Osteoblast (primary cell): ENCODE data around the gene PPOX. TPM values are rescaled to one million over a fixed set of nuclear protein-coding genes. Genes with fewer than 3 reads are reported as not detected.

Source experiments
- DNase-seq: peaks from one replicate; pipeline ENCODE4 v3.0.0; 2011; ENCODE audit warnings: low spot score, mixed read lengths; ENCODE audit not compliant: insufficient read length; ENCODE audit errors: missing footprints
- H2AFZ ChIP-seq: 2 replicates; pipeline ENCODE4 v1.6.0; 2011; ENCODE audit warnings: mild to moderate bottlenecking, low read length
- H3K27ac ChIP-seq: 2 replicates; pipeline ENCODE4 v1.5.1; 2011; ENCODE audit warnings: mild to moderate bottlenecking, low read depth, low read length, moderate library complexity
- H3K27me3 ChIP-seq: 2 replicates; pipeline ENCODE4 v1.6.0; 2012; ENCODE audit warnings: mild to moderate bottlenecking, control low read depth, inconsistent platforms, low read length, moderate library complexity; ENCODE audit not compliant: insufficient read depth
- H3K36me3 ChIP-seq: 2 replicates; pipeline ENCODE4 v1.5.1; 2011; ENCODE audit warnings: mild to moderate bottlenecking, low read length, control low read depth, moderate library complexity; ENCODE audit not compliant: insufficient read depth
- H3K4me1 ChIP-seq: 2 replicates; pipeline ENCODE4 v1.5.1; 2011; ENCODE audit warnings: mild to moderate bottlenecking, low read length, control low read depth, moderate library complexity; ENCODE audit not compliant: insufficient read depth
- H3K4me2 ChIP-seq: 2 replicates; pipeline ENCODE4 v1.6.0; 2011; ENCODE audit warnings: mild to moderate bottlenecking, low read length; ENCODE audit not compliant: insufficient read depth
- H3K4me3 ChIP-seq: fragments of 200-600 bp; sonication (generic); 3 replicates; pipeline ENCODE4 v1.5.1; 2012; ENCODE audit warnings: mild to moderate bottlenecking, low read length, inconsistent platforms; ENCODE audit not compliant: insufficient read depth
- H3K79me2 ChIP-seq: 2 replicates; pipeline ENCODE4 v1.6.0; 2012; ENCODE audit warnings: mild to moderate bottlenecking, low read length, control low read depth, inconsistent platforms; ENCODE audit not compliant: insufficient read depth
- H3K9me3 ChIP-seq: 2 replicates; pipeline ENCODE4 v1.5.1; 2011; ENCODE audit warnings: low read depth, low read length, control low read depth
- H4K20me1 ChIP-seq: 2 replicates; pipeline ENCODE4 v1.6.0; 2012; ENCODE audit warnings: mild to moderate bottlenecking, low read length, control low read depth; ENCODE audit not compliant: insufficient read depth
- CTCF ChIP-seq: IDR thresholded peaks from 2 replicates; pipeline ENCODE4 v1.5.1; 2011; ENCODE audit warnings: mild to moderate bottlenecking, low read depth, low read length, moderate library complexity; ENCODE audit errors: extremely low read depth
- total RNA-seq: library from RNA; depleted of rRNA; stranded (reverse); fragments of >200 nt; gene quantifications from 2 replicates; pipeline ENCODE4 v1.2.3, GENCODE V29; 2012

PPOX gene
- total RNA-seq, 1 donor, result 19.5 TPM

GRCh38 chr1:161132410-161133219 is 33.6 kb upstream of the PPOX start, which contains the start of gene DEDD:
TSS of gene DEDD (minus strand) at chr1:161132667. CDS start at chr1:161124462, 8,205 bp downstream.
- TF ChIP-seq CTCF, result no peak
- Histone ChIP-seq H3K4me2 (peak within 1 kb of the TSS; percentile 99), H3K36me3 (peaks cover 17% of the 10 kb centered on the region), H3K27ac (peak within 1 kb of the TSS; percentile 96), H3K4me3 (peak within 1 kb of the TSS; percentile 100), H3K79me2 (peaks cover 73% of the 10 kb centered on the region), H4K20me1 (peaks cover 11% of the 10 kb centered on the region), H3K9me3 (no peaks in the 10 kb centered on the region), H3K4me1 (peaks cover 20% of the 10 kb centered on the region), H3K27me3 (no peaks in the 10 kb centered on the region), H2AFZ (peak within 1 kb of the TSS; percentile 100)
- DNase-seq, result peak; percentile 97

DNA sequence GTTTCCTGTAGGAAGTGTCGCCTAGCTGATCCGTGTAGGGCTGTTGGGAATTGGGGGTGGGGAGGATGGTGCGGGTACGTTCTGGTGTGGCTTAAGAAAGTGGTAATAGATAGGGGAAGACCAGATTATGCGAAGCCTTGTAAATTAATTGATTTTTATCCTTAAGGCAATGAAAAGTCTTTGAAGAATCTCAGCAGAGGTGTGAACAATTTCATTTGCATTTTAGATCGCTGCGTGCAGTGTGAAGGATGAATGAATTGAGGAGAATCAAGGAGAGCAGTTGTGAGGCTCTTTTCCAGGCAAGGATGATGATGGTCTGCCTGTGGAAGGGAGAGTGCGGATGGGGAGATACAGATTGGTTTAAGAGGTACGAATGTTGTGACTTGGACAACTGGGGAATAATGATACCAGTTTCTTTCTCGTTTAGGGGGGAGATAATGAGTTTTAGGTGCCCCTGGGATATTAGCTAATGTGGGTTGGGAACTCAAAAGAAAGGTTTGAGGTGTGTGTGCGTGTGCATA is 32.9 kb upstream of the PPOX start:
- H3K4me1 ChIP-seq, result peaks cover 20% of the 10 kb centered on the region
- H2AFZ ChIP-seq, result peak overlapping the region; percentile 100
- no peaks in the 10 kb centered on the region for H3K9me3 ChIP-seq
- peak overlapping the region; percentile 99 for H3K4me2 ChIP-seq
- no peak for TF ChIP-seq CTCF
- H3K36me3 ChIP-seq, result peaks cover 15% of the 10 kb centered on the region
- peak overlapping the region; percentile 100 for H3K4me3 ChIP-seq
- peaks cover 11% of the 10 kb centered on the region for H4K20me1 ChIP-seq
- peaks cover 66% of the 10 kb centered on the region for H3K79me2 ChIP-seq
- H3K27ac ChIP-seq, result peak overlapping the region; percentile 96
- DNase-seq, result no peak
- no peaks in the 10 kb centered on the region for H3K27me3 ChIP-seq

- H3K27ac ChIP-seq, result no peak overlapping the region
- H3K79me2 ChIP-seq, result peaks cover 22% of the 10 kb centered on the region
- H3K4me1 ChIP-seq, result peaks cover 6% of the 10 kb centered on the region
- TF ChIP-seq CTCF, result no peak
- H3K36me3 ChIP-seq, result no peaks in the 10 kb centered on the region
- H3K9me3 ChIP-seq, result no peaks in the 10 kb centered on the region
- H4K20me1 ChIP-seq, result no peaks in the 10 kb centered on the region
- no peak overlapping the region for H2AFZ ChIP-seq
- no peak overlapping the region for H3K4me2 ChIP-seq
- DNase-seq, result no peak
- H3K4me3 ChIP-seq, result no peak overlapping the region
- H3K27me3 ChIP-seq, result no peaks in the 10 kb centered on the region
Measured at GRCh38 chr1:161137881-161138280, 28.3 kb upstream of the PPOX start.

DNA sequence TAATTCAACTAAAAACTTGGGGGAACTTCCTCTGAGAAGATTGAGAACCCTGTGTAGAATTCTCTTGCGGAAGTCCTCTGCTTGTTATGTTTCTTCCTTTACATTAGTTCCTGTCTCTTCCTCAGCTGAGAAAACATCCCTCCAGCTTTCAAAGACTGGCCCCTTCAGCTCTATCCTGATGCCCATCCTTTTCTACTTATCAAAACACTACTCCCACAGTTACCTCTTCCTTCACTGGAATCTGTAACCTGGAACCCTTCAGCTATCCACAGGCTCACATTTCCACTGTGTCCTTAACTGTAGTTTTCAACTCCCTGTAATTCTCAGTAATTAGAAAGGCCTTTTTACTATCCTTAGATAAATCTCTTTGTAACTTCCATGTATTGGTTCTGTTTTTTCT is 27.8 kb upstream of the PPOX start:
- peaks cover 16% of the 10 kb centered on the region for H3K79me2 ChIP-seq
- TF ChIP-seq CTCF, result no peak
- DNase-seq, result no peak
- H3K4me3 ChIP-seq, result no peak overlapping the region
- H3K9me3 ChIP-seq, result no peaks in the 10 kb centered on the region
- no peaks in the 10 kb centered on the region for H3K36me3 ChIP-seq
- H3K4me2 ChIP-seq, result no peak overlapping the region
- no peak overlapping the region for H2AFZ ChIP-seq
- no peak overlapping the region for H3K27ac ChIP-seq
- H4K20me1 ChIP-seq, result no peaks in the 10 kb centered on the region
- no peaks in the 10 kb centered on the region for H3K27me3 ChIP-seq
- H3K4me1 ChIP-seq, result peaks cover 4% of the 10 kb centered on the region
